Transverse colon (tissue), 4 donors: ENCODE measurements around the gene SLC35A4. TPM values are rescaled to one million over a fixed set of nuclear protein-coding genes. Genes with fewer than 3 reads are reported as not detected.
A peak's percentile ranks its signal among the peaks of the same experiment; 100 is the strongest.
"Not testable (repeated sequence)": the region's sequence is repeated elsewhere in the genome, so short reads cannot be mapped to it uniquely, and the experiment has no call there.

Experiments used
- DNase-seq: peaks from one replicate; pipeline ENCODE4 v3.0.0-alpha.2; 2019
- H3K27ac ChIP-seq, 4 donors: fragments of 200-600 bp; sonication (generic); 2 replicates each; pipeline ENCODE4 v1.5.1; 2016 to 2018; ENCODE audit warnings: inconsistent platforms in 4 of 4
- H3K27me3 ChIP-seq: fragments of 200-600 bp; sonication (generic); 2 replicates; pipeline ENCODE4 v1.5.1; 2017; ENCODE audit warnings: inconsistent platforms
- H3K36me3 ChIP-seq, 4 donors: fragments of 200-600 bp; sonication (generic); 2 replicates each; pipeline ENCODE4 v1.5.1; 2017 to 2019; ENCODE audit warnings: inconsistent platforms in 4 of 4
- H3K4me1 ChIP-seq, 4 donors: fragments of 200-600 bp; sonication (generic); 2 replicates each; pipeline ENCODE4 v1.5.1; 2017 to 2020; ENCODE audit warnings: inconsistent platforms in 4 of 4
- H3K4me3 ChIP-seq, 4 donors: fragments of 200-600 bp; sonication (generic); 1 replicate in 1 of 4; 2 replicates in 3 of 4; pipeline versions ENCODE4 v1.5.1 to v1.6.1; 2017 to 2019; ENCODE audit warnings: inconsistent platforms in 4 of 4
- H3K9me3 ChIP-seq, 2 donors: fragments of 200-600 bp; sonication (generic); 2 replicates each; pipeline ENCODE4 v1.5.1; 2017 to 2019; ENCODE audit warnings: inconsistent platforms in 2 of 2
- CTCF ChIP-seq, 5 experiments: fragments of 200-600 bp in 3 of 5; fragments of 450-650 bp in 2 of 5; sonication (generic) in 3 of 5; IDR thresholded peaks; 1 replicate in 2 of 5; 2 replicates in 3 of 5; pipeline ENCODE4 v1.5.1; 2016 to 2017; ENCODE audit warnings: antibody characterized with exemption in 5 of 5, inconsistent platforms in 3 of 5, mild to moderate bottlenecking in 2 of 5, moderate library complexity in 1 of 5
- EP300 ChIP-seq: sonication (generic); formaldehyde crosslinking; IDR thresholded peaks from one replicate; pipeline ENCODE4 v1.6.1; 2017; ENCODE audit warnings: antibody characterized with exemption, low read depth
- POLR2A ChIP-seq: fragments of 450-650 bp; IDR thresholded peaks from one replicate; pipeline ENCODE4 v1.6.1; 2016; ENCODE audit warnings: antibody characterized with exemption, mild to moderate bottlenecking, moderate library complexity
- POLR2AphosphoS5 ChIP-seq, 3 donors: sonication (generic); formaldehyde crosslinking; IDR thresholded peaks; one replicate each; pipeline ENCODE4 v1.6.1; 2016; ENCODE audit warnings: antibody characterized with exemption in 3 of 3
- WGBS, 2 donors: methylation state at CpG; one replicate each; pipeline ENCODE4 v1.1.5; 2018; ENCODE audit warnings: low coverage in 1 of 2; 5-methylcytosine and 5-hydroxymethylcytosine counted together
- in situ Hi-C, 4 donors: fragments of 200-750 bp; cut with MboI; loops; one replicate each; pipeline versions ENCODE4 v1.15.0 to v1.15.1; 2017; ENCODE audit warnings: low sequenced_read_pairs in 3 of 4, low pct_ligation_motif_present in 1 of 4, low pct_unique_long_range_greater_than_20kb in 1 of 4
- intact Hi-C: fragments of 100-400 bp; cut with DNase I; formaldehyde crosslinking; loops from one replicate; pipeline ENCODE4 v1.15.1; 2023; ENCODE audit warnings: low total_unique reads
- total RNA-seq, 4 donors: library from RNA; depleted of rRNA; stranded (reverse); fragments of >200 nt; gene quantifications; one replicate each; pipeline ENCODE4 v1.1.0, GENCODE V29; 2016

SLC35A4 gene
- total RNA-seq, 4 donors from 2014 or later, result 39.4 to 75.5 (median 52.6) TPM

DNA sequence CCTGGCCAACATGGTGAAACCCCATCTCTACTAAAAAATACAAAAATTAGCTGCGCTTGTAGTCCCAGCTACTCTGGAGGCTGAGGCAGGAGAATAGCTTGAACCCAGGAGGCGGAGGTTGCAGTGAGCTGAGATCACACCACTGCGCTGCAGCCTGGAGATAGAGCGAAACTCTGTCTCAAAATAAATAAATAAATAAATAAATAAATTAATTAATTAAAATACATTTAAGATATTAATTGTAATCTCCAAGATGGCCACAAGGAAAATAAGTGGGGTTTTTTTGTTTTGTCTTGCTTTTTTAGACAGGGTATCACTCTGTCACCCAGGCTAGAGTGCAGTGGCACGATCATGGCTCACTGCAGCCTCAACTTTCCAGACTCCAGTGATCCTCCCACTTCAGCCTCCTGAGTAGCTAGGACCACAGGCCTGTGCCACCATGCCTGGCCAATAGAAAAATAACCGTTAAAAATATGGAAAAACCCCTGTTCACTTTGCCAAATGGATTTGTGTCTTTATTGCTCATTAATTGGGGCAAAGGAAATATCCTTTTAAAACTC, 14.6 kb downstream of the SLC35A4 start:
- WGBS, 2 donors, result 73 to 92% methylated on average over 2 to 6 of the region's 6 CpGs
- H3K36me3 ChIP-seq, H3K27ac ChIP-seq, DNase-seq, H3K9me3 ChIP-seq, H3K27me3 ChIP-seq, H3K4me3 ChIP-seq: not testable (repeated sequence)
- peak in 1 of 5 experiments; percentile 10 for TF ChIP-seq CTCF (IDR thresholded peaks at IDR 0.05)
- peaks cover 0 to 12% (median 3%) of the 10 kb centered on the region in 4 donors for H3K4me1 ChIP-seq
- in situ Hi-C loops (loop anchor here in 1 of 4 donors (10.0 kb wide), 1 partner anchor 56 kb away; the partner anchor contains the start of genes CD14 and TMCO6), intact Hi-C loops (loop anchor here (5.0 kb wide), 1 partner anchor 1003 kb away; no protein-coding TSS in a partner anchor)

- Histone ChIP-seq H3K4me1 (peaks cover 0 to 12% (median 0%) of the 10 kb centered on the region in 4 donors), H3K36me3 (no peaks in the 10 kb centered on the region), H3K27ac (no peak overlapping the region), H3K4me3 (no peak overlapping the region), H3K9me3 (no peaks in the 10 kb centered on the region), H3K27me3 (no peaks in the 10 kb centered on the region)
- intact Hi-C loops, result no loop called here
- WGBS, 2 donors, result 96% methylated on average over 1 of the region's 1 CpG; no CpG with 5 or more reads in 1 of the 2 donors
- no peak for DNase-seq
- no peak for TF ChIP-seq EP300
- no peak for TF ChIP-seq CTCF (IDR thresholded peaks at IDR 0.05)
- TF ChIP-seq POLR2A, result no peak
- no peak for TF ChIP-seq POLR2AphosphoS5 (IDR thresholded peaks at IDR 0.05)
- in situ Hi-C loops, result no loop called here
Measured at GRCh38 chr5:140587495-140587894, 22.9 kb downstream of the SLC35A4 start.

DNA sequence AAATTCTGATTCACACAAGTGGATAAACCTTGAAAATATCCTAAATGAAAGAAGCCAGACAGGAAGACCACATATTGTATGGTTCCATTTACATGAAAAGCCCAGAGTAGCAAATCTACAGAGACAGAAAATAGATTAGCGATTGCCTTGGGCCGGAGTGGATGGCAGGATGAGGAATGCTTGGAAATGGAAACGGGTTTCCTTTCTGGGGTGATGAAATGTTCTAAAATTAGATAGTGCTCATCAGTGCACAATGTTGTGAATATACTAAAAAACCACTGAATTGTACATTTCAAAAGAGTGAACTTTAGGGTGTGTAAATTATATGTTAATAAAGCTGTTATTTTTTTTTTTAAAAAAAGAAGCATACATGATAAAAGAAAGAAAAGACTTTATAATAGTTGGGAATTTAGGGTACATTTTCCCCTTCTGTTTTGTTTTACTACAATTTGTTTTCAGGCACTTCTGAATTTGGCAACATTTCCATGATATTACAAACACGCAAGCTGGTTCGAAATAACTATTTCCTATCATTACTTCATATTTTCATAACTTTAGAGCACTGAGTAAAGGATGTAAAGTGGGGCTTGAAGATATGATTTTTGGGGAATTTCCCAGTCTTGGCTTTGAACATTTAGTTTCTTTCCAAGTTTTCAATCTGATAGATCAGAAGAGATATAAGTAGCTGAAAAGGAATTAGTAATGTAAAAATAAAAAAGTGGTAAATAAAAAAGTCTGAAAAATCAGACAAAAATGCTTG, 23.9 kb downstream of the SLC35A4 start:
- Histone ChIP-seq H3K27me3 (no peaks in the 10 kb centered on the region), H3K4me1 (peaks cover 0 to 12% (median 0%) of the 10 kb centered on the region in 4 donors), H3K4me3 (no peak overlapping the region), H3K9me3 (no peaks in the 10 kb centered on the region), H3K27ac (peak overlapping the region; percentile 25 to 43 (median 32)), H3K36me3 (no peaks in the 10 kb centered on the region)
- 56 to 66% methylated on average over 5 of the region's 5 CpGs for WGBS, 2 donors
- in situ Hi-C loops (no loop called here), intact Hi-C loops (no loop called here)
- TF ChIP-seq EP300 (no peak), CTCF (IDR thresholded peaks at IDR 0.05) (no peak), POLR2A (no peak), POLR2AphosphoS5 (IDR thresholded peaks at IDR 0.05) (no peak)
- DNase-seq, result no peak

DNA sequence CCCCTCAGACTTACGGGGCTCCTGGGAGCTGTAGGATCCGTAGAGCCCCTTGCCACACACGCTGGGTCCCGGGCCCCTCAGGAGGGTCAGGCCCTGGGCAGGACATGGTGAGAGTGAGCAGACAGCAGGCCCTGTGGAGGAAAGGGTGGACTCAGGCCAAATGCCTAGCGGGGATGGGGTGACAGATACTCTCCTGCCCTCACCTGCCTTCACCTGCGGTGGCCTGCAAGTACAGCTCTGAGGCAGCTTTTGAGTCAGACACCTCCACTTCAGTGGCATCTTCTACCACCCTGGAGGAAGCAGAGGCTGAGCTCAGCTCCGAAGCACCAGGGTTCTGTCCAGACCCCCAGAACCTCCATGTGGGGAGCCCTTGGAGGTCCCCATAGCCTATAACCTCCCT, 26.2 kb downstream of the SLC35A4 start:
- Histone ChIP-seq H3K4me1 (peaks cover 0 to 24% (median 0%) of the 10 kb centered on the region in 4 donors), H3K36me3 (no peaks in the 10 kb centered on the region), H3K27me3 (no peaks in the 10 kb centered on the region), H3K4me3 (no peak overlapping the region), H3K27ac (no peak overlapping the region), H3K9me3 (no peaks in the 10 kb centered on the region)
- TF ChIP-seq CTCF (IDR thresholded peaks at IDR 0.05) (no peak), POLR2A (no peak), EP300 (no peak), POLR2AphosphoS5 (IDR thresholded peaks at IDR 0.05) (no peak)
- in situ Hi-C loops (no loop called here), intact Hi-C loops (no loop called here)
- 89% methylated on average over 6 of the region's 7 CpGs; no CpG with 5 or more reads in 1 of the 2 donors for WGBS, 2 donors
- no peak for DNase-seq
